ENCODE data around the gene ST7.

Gene ST7

GRCh38 chr7:117111535-117111934 lies 158.2 kb downstream of the ST7 start:
- Histone ChIP-seq H3K4me3 (replicated peaks; ENCODE audit: low read depth, low read length) (no peak overlapping the region), H3K36me3 (ENCODE audit: control insufficient read depth, insufficient read depth, low read length) (no peaks in the 10 kb centered on the region), H3K27me3 (replicated peaks; ENCODE audit: control insufficient read depth, insufficient read depth, low read length) (no peaks in the 10 kb centered on the region)
- TF ChIP-seq CTCF (IDR thresholded peaks at IDR 0.05; ENCODE audit: insufficient read depth, low read length, poor library complexity, severe bottlenecking): no peak
- DNase-seq (ENCODE audit: extremely low read depth, insufficient read length): no peak

GRCh38 chr7:117112640-117113039 lies 159.3 kb downstream of the ST7 start:
- no peak for DNase-seq (ENCODE audit: extremely low read depth, insufficient read length)
- Histone ChIP-seq H3K4me3 (replicated peaks; ENCODE audit: low read depth, low read length) (no peak overlapping the region), H3K27me3 (replicated peaks; ENCODE audit: control insufficient read depth, insufficient read depth, low read length) (no peaks in the 10 kb centered on the region), H3K36me3 (ENCODE audit: control insufficient read depth, insufficient read depth, low read length) (no peaks in the 10 kb centered on the region)
- TF ChIP-seq CTCF (IDR thresholded peaks at IDR 0.05; ENCODE audit: insufficient read depth, low read length, poor library complexity, severe bottlenecking): no peak

- Histone ChIP-seq H3K36me3 (ENCODE audit: control insufficient read depth, insufficient read depth, low read length) (no peaks in the 10 kb centered on the region), H3K4me3 (replicated peaks; ENCODE audit: low read depth, low read length) (no peak overlapping the region), H3K27me3 (replicated peaks; ENCODE audit: control insufficient read depth, insufficient read depth, low read length) (no peaks in the 10 kb centered on the region)
- DNase-seq (ENCODE audit: extremely low read depth, insufficient read length): no peak
- no peak for TF ChIP-seq CTCF (IDR thresholded peaks at IDR 0.05; ENCODE audit: insufficient read depth, low read length, poor library complexity, severe bottlenecking)
Measured at GRCh38 chr7:117113871-117114270, 160.6 kb downstream of the ST7 start.

- TF ChIP-seq CTCF (IDR thresholded peaks at IDR 0.05; ENCODE audit: insufficient read depth, low read length, poor library complexity, severe bottlenecking): no peak
- Histone ChIP-seq H3K4me3 (replicated peaks; ENCODE audit: low read depth, low read length) (no peak overlapping the region), H3K36me3 (ENCODE audit: control insufficient read depth, insufficient read depth, low read length) (no peaks in the 10 kb centered on the region), H3K27me3 (replicated peaks; ENCODE audit: control insufficient read depth, insufficient read depth, low read length) (no peaks in the 10 kb centered on the region)
- DNase-seq (ENCODE audit: extremely low read depth, insufficient read length): no peak
Measured at GRCh38 chr7:117114272-117114671, 161.0 kb downstream of the ST7 start.

- no peak overlapping the region for H3K4me3 ChIP-seq (replicated peaks; ENCODE audit: low read depth, low read length)
- TF ChIP-seq CTCF (IDR thresholded peaks at IDR 0.05; ENCODE audit: insufficient read depth, low read length, poor library complexity, severe bottlenecking): no peak
- no peaks in the 10 kb centered on the region for H3K27me3 ChIP-seq (replicated peaks; ENCODE audit: control insufficient read depth, insufficient read depth, low read length)
- H3K36me3 ChIP-seq (ENCODE audit: control insufficient read depth, insufficient read depth, low read length): no peaks in the 10 kb centered on the region
- DNase-seq (ENCODE audit: extremely low read depth, insufficient read length): no peak
Measured at GRCh38 chr7:117116211-117116610, 162.9 kb downstream of the ST7 start.

GRCh38 chr7:117117172-117117571 lies 163.9 kb downstream of the ST7 start:
- DNase-seq (ENCODE audit: extremely low read depth, insufficient read length): no peak
- no peak for TF ChIP-seq CTCF (IDR thresholded peaks at IDR 0.05; ENCODE audit: insufficient read depth, low read length, poor library complexity, severe bottlenecking)
- Histone ChIP-seq H3K4me3 (replicated peaks; ENCODE audit: low read depth, low read length) (no peak overlapping the region), H3K27me3 (replicated peaks; ENCODE audit: control insufficient read depth, insufficient read depth, low read length) (no peaks in the 10 kb centered on the region), H3K36me3 (ENCODE audit: control insufficient read depth, insufficient read depth, low read length) (no peaks in the 10 kb centered on the region)
